Measurements from ENCODE around the gene ETV4. TPM values are rescaled to one million over a fixed set of nuclear protein-coding genes. Genes with fewer than 3 reads are reported as not detected.

ETV4 gene
- total and polyA plus RNA-seq, 2 of the 13 experiments (the other 11 are each of a cell fraction or from before 2014, with no cell fraction given), result 128 to 330 TPM

- peak; percentile 95 for TF ChIP-seq ZHX2 (IDR thresholded peaks at IDR 0.05; ENCODE audit: low read depth)
- TF ChIP-seq ZHX2 (CRISPR knock-in tag; IDR thresholded peaks at IDR 0.05; ENCODE audit: borderline replicate concordance), result no peak
- TF ChIP-seq PHF5A (CRISPR knock-in tag; IDR thresholded peaks at IDR 0.05; ENCODE audit: low read depth, unreplicated experiment), result peak; percentile 97
- peak; percentile 90 for TF ChIP-seq NR2F2 (IDR thresholded peaks at IDR 0.05; ENCODE audit: borderline replicate concordance, low read depth)
- peak; percentile 83; the same call in 1 of the 2 replicates for TF ChIP-seq STAT5B (CRISPR knock-in tag; IDR thresholded peaks at IDR 0.05)
- peak; percentile 40; the same call in 1 of the 2 replicates for TF ChIP-seq ZNF552 (CRISPR knock-in tag; IDR thresholded peaks at IDR 0.05; ENCODE audit: borderline replicate concordance)
- no peak for TF ChIP-seq THAP8 (CRISPR knock-in tag; IDR thresholded peaks at IDR 0.05; ENCODE audit: borderline replicate concordance)
- peak; percentile 100 for TF ChIP-seq SIX4 (CRISPR knock-in tag; IDR thresholded peaks at IDR 0.05)
- peak; percentile 92 for TF ChIP-seq PPARG (CRISPR knock-in tag; conservative IDR thresholded peaks at IDR 0.05)
- 0 out of 2 replicates have a peak, but pooled peaks have one; percentile 39 for TF ChIP-seq HOXA9 (CRISPR knock-in tag; IDR thresholded peaks at IDR 0.05; ENCODE audit: borderline replicate concordance)
- TF ChIP-seq GMEB1 (CRISPR knock-in tag; IDR thresholded peaks at IDR 0.05; ENCODE audit: borderline replicate concordance), result no peak; the same call in 1 of the 2 replicates
- peak; percentile 83; the same call in 1 of the 2 replicates for TF ChIP-seq ZXDC (CRISPR knock-in tag; IDR thresholded peaks at IDR 0.05)
- TF ChIP-seq HDAC2 (CRISPR knock-in tag; IDR thresholded peaks at IDR 0.05), result peak; percentile 98
- TF ChIP-seq ZKSCAN8 (CRISPR knock-in tag; IDR thresholded peaks at IDR 0.05; ENCODE audit: borderline replicate concordance), result peak; percentile 93
- 0 out of 2 replicates have a peak, but pooled peaks have one; percentile 22 for TF ChIP-seq ZNF337 (CRISPR knock-in tag; IDR thresholded peaks at IDR 0.05; ENCODE audit: borderline replicate concordance, low read depth)
- TF ChIP-seq RBFOX2 (IDR thresholded peaks at IDR 0.05; ENCODE audit: low read depth, low read length), result peak; percentile 83
- TF ChIP-seq ZNF251 (CRISPR knock-in tag; IDR thresholded peaks at IDR 0.05), result 0 out of 2 replicates have a peak, but pooled peaks have one; percentile 45
- no peak for TF ChIP-seq XBP1 (CRISPR knock-in tag; IDR thresholded peaks at IDR 0.05)
These were observed 15.7 kb downstream of the ETV4 start (continued) for GRCh38 chr17:43530288-43531081.
